ENCODE measurements around the gene DNAH7.

Gene DNAH7

DNA sequence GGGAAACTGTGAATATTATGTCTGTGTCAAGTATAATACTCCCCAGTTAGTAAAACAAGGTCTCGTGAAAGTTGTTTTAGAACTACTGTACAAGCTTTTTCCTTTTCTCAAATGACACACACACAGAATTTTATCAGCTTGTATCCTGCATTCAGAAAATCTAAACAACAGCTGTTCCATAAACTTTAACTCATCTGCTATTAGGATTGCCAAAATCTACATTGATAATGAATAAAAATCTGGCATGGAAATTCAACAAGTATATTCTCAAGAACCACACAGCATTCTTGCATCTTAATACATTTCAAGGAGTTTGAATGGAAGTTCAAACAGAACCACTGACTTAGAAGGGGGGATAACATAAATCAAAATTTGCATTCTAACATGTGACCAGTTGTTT is 260.4 kb downstream of the DNAH7 start:
- DNase-seq (ENCODE audit: low read depth in 3 of 3), result no peak

DNA sequence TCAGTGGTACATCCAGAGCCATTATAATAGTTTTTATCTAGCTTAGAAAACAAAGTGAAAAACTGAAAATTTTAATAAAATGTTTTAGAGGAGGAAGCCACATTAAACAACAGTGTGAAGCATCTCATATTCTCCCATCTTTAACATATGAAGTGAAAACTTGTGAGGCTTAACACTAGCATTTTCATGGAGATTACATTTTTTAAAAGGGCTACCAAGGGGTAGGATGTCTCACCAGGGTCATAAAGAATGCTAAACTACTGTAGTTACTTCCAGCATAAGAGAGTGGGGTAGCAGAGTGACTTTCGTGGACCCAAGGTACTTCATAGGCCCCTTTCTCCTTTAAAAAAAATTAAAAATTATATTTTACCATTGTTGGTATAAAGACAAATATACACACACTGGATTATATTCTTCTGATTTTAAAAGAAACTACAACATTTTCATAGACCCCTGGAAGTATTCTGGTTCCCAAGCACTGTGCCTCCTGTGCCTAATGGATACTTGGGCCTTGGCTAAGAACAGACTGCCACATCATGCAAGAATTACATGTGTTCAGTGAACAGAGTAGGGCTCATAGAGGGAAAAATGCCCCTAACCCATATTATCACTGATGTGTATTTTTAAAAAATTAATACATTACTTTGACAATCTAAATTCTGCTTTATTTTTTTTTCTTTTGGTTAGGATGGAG is 263.2 kb downstream of the DNAH7 start:
- DNase-seq (ENCODE audit: low read depth in 3 of 3), result no peak

DNA sequence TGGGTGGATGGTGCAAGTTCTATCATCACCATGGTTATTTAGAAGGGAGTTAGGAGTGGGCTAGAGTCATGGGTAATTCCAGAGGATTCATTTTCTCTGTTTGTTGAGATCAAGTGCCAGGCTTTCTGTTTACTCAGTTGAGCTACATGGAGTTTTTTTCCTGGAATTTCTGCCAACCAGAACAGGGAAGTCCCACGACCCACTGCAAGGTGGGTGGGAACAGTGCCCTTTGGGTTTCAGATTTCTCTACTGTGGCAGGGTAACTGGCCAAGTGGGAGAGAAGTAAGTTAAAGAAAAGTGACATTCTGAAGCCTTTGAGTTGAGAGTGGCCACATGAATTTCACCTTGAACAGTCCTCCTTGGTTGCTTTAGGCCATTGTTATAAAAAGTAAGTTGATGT is 272.8 kb downstream of the DNAH7 start:
- no peak for DNase-seq (ENCODE audit: low read depth in 3 of 3)

DNA sequence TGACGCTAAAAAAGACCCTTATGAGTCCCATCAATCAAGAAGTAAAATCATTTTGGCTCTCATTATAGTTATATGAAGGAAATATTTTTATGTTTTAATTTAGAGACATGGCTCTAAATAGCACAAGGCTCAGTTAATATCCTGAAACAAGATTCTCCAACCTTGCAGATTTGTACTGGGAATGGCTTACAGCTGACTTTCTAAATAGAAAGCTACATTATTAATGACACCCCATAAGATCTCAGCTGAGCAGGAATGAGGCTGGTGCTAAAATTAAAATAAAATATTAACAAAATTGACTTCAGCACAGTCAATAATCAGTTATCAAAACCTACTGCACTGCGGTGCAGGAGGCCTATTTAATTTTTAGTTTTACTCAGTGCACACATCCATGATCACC is 274.8 kb downstream of the DNAH7 start:
- no peak for DNase-seq (ENCODE audit: low read depth in 3 of 3)

DNA sequence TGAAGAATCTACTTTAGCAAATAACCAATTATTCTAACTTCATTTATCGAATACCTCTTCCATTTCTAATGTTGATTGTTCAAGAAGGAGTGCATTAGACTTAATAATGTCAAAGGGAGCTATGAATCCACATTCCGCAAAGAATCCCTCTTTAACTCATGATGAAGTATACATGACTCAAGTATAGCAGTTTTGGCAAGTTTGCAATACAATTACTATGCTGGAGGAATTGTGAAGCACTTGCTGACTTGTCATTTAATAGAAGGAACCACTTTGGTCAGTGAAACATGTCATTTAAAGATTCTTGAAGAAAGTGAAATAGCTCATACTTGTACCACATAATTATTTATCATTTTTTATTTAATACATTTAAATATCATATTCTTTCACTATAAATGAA is 286.5 kb downstream of the DNAH7 start:
- no peak for DNase-seq (ENCODE audit: low read depth in 3 of 3)

DNA sequence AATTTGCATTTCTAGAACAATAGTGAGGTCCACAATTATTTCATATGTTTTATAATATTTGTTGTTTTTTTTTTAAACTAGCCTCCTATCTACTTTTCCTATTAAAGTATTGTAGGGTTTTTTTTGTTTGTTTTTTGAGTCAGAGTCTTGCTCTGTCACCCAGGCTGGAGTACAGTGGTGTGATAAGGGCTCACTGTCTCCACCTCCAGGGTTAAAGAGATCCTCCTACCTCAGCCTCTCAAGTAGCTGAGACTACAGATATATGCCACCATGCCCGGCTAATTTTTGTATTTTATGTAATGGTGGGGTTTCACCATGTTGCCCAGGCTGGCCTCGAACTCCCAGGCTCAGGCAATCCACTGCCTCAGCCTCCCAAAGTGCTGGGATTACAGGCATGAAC is 289.1 kb downstream of the DNAH7 start:
- no peak for DNase-seq (ENCODE audit: low read depth in 3 of 3)

DNA sequence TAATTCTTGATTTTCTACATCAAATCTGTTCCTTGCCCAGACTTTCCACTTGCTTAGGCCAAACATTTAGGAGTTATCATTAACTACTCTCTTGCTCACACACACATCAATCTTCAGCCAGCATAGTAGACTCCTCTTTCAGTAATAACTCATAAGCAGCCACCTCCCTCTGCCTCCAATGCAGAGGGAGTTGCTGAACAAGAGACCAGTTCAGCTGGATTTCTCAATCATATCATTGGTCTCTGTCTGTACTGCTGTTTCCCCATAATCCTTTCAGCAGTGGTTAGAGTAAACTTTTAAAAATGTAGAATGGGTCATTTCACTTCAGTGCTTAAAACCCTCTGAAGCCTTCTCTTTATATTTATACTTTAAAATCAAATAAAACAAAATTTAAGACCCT is 298.7 kb downstream of the DNAH7 start:
- no peak for DNase-seq (ENCODE audit: low read depth in 3 of 3)

DNA sequence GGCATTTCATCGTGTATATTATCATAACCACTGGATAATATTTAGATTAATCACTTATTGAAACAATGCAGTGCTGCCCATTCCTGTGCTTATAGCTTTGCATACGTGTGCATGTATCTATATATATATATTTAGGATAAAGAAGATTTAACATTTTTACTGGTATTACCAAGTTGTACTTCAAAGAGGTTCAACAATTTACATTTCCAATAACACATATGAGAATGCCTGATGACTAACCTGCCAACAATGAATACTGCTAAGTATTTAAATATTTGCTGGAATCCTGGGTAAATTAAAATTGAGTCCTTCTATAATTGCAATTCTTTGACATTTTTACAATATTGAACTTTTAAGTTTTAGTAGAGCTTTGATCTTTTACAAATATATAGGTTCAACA is 300.2 kb downstream of the DNAH7 start:
- DNase-seq (ENCODE audit: low read depth in 3 of 3), result no peak

DNA sequence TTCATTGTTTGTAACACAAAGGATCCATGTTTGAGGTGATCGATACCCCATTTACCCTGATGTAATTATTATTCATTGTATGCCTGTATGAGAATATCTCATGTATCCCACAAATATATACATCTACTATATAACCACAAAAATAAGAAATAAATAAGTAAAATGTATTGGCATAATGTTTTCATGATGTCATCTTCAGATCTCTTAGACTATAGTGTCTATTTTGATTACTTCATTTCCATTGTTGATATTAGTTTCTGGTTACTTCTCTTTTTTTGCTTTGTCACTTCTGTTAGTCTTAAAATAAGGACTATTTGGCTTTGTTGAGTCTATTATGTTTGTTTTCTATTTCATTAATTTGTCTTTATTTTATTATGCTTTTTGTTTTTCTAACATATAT is 301.9 kb downstream of the DNAH7 start:
- DNase-seq (ENCODE audit: low read depth in 3 of 3), result no peak

DNA sequence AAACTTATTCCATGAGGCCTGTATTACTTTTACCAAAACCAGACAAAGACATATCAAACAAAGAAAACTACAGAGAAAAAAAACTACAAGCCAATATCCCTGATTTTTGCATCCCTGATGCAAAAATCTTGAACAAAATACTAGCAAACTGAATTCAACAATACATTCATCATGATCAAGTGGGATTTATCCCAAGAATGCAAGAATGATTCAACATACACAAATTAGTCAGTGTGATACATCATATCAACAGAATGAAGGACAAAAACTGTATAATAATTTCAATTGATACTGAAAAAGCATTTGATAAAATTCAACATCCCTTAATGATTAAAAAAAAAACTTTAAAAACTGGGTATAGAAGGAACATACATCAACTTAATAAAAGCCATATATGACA is 304.8 kb downstream of the DNAH7 start:
- DNase-seq (ENCODE audit: low read depth in 3 of 3), result no peak

DNA sequence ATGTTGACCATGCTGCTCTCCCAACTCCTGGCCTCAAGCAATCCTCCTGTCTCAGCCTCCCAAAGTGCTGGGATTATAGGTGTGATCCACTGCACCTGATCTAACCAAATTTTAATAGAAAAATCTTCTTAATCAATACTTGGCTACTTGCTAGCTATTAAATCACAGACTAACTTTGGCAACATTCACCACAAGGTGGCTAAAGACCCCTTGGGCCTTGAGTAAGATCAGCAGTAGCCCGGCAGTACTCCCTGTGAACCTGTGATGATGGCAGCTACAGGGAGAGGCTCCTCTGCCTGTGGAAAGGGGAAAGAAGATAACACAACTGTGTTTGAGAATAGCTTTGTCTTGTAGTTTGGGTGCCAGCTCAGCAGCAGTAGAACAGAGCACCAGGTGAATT is 308.8 kb downstream of the DNAH7 start:
- DNase-seq (ENCODE audit: low read depth in 3 of 3), result no peak

DNA sequence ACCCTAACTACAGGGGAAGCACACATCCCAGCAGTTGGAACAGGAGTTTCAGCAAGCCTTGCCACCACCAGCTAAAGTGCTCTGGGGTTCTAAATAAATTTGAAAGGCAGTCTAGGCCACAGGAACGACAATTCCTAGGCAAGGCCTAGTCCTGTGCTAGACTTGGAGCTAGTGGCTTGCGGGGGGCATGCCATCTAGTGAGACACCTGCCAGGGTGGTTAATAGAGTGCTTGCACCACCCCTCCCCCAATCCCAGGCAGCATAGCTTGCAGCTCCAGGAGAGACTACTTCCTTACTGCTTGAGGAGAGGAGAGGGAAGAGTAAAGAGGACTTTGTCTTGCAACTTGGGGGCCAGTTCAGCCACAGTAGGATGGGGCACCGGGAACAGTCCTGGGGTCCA is 309.8 kb downstream of the DNAH7 start:
- DNase-seq (ENCODE audit: low read depth in 3 of 3), result no peak

DNA sequence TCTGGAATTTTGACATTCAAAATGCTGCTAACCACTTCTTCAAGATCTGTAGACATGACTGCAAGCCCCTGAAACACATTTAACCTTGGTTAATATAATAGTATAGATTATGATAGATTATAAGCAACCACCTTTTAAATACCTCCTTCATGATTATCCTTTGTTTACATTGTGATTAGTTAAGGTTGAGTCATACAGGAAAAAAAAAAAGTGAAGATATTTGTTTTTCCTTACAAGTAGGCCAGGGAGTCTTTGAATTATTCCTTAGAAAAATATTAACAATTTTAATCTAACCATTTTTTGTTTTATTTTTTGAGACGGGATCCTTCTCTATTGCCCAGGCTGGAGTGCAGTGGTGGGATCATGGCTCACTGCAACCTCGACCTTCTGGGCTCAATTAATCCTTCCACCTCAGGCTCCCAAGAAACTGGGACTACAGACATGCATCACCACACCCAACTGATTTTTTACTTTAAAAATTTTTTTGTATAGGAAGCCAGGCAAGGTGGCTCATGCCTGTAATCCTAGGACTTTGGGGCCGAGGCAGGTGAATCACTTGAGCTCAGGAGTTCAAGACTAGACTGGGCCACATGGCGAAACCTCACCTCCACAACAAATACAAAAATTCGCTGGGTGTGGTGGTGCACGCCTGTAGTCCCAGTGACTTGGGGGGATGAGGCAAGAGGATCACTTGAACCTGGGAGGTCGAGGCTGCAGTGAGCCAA is 312.3 kb downstream of the DNAH7 start:
- no peak for DNase-seq (ENCODE audit: low read depth in 3 of 3)

DNA sequence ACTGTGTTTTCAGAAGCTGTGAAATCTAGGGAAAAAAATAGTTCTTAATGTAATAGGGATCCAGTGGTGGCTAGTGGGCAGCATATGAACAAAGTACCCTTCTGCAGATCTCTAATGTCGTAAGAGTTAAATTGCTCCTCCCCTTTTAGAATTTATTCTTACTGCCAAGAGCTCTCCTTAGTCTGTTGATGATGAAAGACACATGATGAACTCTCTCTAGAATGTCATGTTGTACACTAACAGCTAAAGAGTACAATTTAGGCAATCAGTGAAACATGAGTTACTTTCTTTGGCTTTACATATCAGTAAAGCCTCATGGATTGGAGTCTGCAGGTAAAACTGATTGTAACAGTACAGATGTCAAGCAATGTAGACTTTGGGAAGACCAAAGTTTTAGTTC is 327.4 kb downstream of the DNAH7 start:
- no peak for DNase-seq (ENCODE audit: low read depth in 3 of 3)

DNA sequence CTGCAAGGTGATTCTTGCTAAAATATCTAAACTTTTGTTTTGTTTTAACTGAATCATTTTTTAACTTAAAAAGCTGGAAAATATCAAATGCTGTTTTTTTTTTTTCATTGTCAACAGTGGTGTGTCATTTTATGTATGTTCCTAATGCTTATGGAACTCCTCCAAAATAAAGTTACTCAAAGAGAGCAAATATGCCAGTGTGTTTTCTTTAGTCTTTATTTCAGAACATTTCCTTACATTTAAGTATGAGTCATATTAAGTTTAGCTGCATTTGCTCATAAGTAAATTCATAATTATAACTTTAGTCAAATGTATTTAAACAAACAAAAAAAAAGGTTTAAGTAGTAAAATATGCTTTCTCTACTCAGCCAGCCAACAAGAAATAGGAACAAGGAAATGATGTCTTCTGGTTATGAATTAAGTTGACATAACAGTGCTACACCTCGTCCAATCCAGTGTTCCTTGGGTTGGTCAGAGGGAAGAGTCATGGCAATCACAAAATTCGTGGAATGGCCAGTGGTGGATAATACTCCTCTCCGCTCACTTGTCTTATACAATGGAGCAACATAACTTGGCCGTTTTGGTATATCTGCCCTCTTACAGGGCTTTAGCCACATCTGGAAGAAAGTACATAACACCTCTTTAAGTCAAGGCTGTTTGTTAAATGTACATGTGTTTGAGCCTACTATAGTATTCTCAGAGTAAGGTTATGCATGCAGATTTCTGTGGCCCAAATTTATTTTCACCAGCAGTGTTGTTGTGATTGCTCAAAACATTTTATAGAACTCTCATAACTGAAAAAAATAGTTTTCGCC is 330.9 kb downstream of the DNAH7 start:
- DNase-seq (ENCODE audit: low read depth in 3 of 3), result no peak

DNA sequence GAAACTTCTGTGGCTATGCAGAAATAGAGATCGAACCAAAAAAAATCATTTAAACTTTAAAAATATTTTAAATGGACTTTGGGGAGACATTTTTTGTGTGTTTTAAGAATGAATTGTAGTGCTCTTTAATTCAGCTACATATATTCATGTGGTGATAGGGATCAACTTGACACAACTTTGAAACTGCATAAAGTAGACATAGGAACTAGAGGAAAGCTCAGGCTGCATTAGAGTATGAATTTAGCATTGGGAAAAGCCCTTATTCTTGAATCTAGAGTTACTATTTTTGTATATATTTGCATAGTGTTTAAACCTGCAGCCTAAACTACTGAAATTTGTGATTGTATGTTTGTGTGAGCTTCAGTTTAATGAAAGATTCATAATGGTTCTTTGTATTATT is 333.3 kb downstream of the DNAH7 start:
- no peak for DNase-seq (ENCODE audit: low read depth in 3 of 3)

DNA sequence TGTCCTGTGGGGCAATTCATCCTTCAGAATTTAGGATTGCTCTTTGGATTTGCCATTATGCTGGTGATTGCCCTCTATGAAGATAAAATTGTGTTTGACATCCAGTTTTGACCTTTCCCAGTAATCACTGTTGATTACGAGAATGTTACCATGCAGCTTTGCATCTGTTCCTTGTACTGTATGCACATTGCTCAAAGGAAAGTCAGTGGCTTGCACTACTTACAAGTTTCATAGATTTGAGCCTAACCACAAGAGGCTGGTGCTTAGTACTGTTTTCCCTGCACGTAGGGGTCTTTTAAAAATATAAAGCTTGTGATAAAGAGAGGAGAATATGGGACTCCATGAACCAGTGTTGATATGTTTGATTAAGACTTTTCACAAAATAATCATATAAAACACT is 333.7 kb downstream of the DNAH7 start:
- DNase-seq (ENCODE audit: low read depth in 3 of 3), result no peak

DNA sequence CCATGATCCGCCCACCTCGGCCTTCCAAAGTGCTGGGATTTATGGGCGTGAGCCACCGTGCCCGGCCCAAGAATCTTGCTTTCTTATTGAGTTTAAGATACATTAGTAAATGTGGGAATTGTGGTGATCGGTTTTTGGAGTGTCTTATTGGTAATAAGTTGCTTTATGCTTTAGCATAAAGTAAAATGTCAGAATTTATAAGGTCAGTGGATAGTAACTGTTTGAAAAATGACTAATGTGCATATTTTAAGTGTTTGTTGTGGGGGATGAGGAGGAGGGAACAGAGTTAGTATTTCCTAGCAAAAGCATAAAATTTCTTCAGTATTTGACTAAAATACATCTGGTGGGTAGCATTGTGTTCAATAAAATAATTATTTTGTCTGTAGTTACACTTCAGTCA is 334.2 kb downstream of the DNAH7 start:
- DNase-seq (ENCODE audit: low read depth in 3 of 3), result no peak

DNA sequence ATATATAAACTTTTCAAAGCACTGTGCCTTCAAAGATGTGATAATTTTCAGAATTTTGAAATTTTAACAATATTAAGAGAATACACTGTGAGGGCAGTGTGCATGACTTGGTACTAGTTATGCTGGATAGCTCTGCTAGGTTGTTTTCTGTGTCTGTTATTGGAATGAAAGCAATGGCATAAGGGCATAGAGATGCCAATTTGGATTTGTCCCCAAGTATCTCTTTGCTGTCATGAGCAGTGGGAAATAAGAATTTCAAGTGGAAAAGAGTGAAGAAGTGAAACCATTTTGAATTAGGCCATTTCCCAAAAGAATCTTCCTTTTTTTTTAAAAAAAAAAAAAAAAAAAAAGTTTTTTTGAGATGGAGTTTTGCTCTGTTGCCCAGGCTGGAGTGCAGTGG is 334.8 kb downstream of the DNAH7 start:
- no peak for DNase-seq (ENCODE audit: low read depth in 3 of 3)

DNA sequence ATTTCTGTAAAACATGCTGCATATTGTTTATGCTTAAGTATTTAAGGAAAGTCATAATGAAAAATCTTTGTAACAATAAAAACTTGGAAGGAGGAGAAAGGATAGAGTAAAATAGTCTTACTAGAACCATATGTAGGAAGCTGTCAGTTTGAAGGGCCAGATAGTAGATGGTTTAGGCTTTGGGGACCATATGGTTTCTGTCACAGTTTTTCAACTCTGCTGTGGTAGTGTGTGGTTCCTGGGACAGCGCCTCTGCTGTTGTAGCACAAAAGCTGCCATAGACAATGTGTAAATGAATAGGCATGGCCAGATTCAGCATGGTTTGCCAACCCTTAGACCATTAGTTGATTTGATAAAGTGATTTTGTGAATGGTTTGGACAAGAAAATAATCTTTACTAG is 336.1 kb downstream of the DNAH7 start:
- DNase-seq (ENCODE audit: low read depth in 3 of 3), result no peak

DNA sequence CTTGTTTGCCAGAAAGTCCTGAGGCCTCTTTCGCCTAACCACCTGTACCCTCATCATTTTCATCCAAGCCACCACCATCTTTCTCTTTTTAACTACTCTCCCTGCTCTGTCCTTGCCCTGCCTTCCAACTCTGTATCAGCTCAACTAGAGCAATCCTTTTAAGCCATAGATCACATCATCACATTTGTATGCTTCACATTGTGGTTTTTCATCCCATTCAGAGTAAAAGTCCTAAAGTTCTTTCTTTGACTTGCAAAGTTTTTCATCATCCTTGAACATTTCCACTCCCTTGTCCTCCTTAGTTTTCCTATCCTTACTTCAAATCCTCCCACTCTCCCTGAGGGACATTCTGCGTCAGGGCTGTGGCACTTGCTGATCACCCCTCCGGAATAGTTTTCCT is 337.7 kb downstream of the DNAH7 start:
- no peak for DNase-seq (ENCODE audit: low read depth in 3 of 3)

DNA sequence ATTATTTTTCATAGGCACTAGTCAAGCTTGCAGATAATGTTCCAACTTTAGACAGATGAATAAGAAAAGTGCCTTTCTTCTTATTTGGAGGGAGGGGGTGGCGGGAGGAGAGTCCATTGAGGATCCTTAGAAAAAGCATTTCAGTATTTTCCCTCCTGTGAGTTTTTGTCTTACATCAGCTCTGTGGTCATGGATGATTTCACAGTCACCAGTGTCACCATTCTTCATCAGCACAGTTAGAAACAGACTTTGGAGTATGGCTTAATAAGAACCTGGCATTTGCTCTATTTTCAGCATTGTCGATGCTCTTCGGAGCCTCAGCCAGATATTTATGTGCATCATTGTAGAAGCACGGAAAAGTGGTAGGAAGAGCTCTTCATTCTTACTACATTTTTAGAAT is 341.5 kb downstream of the DNAH7 start:
- DNase-seq (ENCODE audit: low read depth in 3 of 3), result no peak

DNA sequence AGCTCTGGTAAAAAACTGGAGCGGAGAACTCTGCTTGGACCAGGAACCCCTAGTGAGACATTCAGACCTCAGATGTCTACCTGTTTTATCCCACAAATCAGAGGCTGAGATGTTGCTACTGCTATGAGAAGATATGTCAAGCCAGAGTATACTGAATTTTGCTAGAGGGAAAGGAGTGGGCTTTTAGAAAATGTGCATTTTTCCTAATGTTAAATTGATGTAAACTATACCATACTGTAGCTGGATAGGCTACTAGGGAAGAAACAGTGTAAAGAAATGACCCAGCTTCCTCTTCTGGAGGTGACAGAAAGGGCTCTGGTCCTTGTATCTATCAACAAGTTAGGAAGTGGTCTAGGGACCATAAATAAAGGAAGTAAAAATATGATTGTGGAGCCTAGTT is 346.6 kb downstream of the DNAH7 start:
- DNase-seq (ENCODE audit: low read depth in 3 of 3), result no peak

Measured in stimulated activated CD4-positive, alpha-beta T cell treated with anti-CD3 and anti-CD28 coated beads, TNF-alpha, amount 100 ng/mL, for 4 hours (primary cell).